HS-5 (cell line): ENCODE data around the gene SIRPA.
"Not testable (repeated sequence)": the region's sequence is repeated elsewhere in the genome, so short reads cannot be mapped to it uniquely, and the experiment has no call there.

ENCODE experiments used
- DNase-seq: peaks from one replicate; pipeline ENCODE4 v3.0.0-alpha.2; 2012; ENCODE audit warnings: low read depth

The SIRPA gene

DNA sequence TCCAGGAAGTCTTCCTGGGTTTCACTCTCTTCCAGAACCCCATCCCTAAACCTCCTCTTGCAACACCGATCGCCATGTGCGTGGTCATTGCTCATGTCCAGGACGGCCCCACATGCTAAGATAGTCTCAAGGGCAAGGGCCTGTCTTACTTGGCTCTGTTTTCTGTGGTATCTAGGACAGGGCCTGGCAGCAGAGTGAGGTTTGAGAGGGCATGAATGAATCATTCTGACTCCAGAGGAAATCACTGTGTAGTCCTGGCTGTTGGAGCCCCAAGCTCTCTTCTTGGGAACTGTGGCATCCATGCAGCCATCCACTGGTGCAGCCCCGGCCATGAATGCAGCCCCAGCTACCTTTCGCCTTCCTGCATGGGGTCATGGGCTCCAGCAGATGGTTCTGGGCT lies 12.4 kb downstream of the SIRPA start:
- no peak for DNase-seq

DNA sequence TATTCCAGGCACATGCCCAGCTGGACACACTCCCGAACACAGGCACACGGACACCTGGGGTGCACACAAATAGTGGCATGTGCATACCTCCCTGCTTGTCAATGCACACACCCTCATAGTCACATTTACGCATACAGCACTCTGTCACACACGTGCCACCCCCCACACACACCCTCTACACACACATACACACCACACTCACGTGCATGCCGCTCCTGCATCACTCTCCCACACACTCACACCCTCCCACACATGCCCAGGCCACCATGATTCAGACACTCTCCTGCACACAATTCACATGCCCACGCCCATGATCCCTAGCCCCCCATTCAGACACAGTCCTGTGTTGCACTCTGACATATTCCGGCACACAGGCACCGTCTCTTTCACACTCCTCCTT lies 13.0 kb downstream of the SIRPA start:
- DNase-seq: no peak

DNA sequence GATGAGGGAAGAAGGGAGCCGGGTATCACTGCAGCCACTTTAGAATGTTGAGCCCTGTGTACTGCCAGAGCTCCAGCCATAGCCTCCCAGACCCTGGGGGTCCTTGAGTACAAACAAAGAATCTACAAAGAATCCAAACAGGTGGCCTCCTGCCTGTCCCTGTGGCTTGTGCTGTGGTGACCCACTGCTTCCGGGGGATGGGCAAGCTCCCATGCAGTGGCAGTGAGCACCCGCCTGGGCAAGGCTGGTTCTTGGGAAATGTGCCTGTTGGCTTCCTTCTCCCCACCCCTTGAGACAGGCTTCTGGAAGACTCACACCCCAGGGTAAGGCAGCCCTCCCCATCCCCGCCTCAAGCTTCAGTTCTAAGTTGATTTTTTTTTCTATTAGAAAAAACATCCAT lies 13.9 kb downstream of the SIRPA start:
- DNase-seq: no peak

DNA sequence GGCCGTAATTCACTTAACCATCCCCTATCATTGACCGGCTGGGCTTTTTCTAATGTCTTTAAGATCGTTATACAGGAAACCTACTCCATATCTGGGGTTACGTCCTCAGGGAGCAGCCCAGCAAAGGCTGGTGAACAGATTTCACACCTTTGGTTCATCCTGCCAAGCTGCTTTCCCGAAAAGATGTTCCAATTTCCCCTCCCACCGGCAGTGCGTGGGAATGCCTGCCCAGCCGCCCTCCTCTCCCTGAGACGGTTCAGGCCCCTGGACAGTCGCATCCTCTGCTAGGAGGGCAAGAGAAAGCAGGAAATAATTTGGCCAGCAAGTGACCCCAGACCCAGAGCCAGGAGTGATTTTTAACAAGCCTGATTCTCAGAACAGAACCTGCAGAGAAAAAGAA lies 16.3 kb downstream of the SIRPA start:
- no peak for DNase-seq

DNA sequence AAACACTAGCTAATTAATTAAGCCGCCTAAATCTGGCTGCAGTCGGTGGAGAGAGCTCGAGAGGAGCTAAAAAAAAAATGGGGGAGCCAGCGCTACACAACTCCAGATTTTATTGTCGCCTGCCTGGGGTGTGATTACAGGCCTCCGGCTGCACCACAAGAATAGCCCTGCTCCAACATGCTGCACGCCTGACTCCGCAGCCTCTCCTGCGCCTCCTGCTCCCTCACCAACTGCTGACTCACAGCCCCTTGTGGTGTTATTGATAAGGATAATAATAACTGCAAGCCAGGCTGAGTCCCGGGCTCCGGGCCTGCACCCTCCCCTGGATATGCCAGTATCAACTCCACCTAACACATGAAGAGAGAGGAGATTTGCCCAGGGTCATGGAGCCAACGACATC lies 16.8 kb downstream of the SIRPA start:
- DNase-seq: no peak

DNA sequence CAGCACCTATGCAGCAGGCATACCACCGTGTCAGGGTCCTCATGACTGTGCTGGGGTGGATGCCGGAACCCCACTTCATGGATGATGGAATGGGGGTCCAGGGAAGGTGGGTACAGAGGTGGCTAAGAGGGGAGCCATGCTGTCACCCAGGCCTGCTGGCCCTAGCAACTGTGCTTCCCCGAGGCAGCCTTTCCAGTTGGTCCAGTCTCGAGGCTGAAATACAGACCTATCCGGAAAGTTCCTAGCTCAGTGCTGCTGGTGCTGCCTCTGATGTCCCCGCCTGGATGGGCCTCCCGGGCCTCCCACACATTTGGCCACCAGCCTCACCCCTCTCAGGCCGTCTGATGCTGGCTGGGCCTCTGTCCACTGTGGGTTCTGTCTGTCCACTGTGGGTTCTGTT lies 17.4 kb downstream of the SIRPA start:
- DNase-seq: no peak

DNA sequence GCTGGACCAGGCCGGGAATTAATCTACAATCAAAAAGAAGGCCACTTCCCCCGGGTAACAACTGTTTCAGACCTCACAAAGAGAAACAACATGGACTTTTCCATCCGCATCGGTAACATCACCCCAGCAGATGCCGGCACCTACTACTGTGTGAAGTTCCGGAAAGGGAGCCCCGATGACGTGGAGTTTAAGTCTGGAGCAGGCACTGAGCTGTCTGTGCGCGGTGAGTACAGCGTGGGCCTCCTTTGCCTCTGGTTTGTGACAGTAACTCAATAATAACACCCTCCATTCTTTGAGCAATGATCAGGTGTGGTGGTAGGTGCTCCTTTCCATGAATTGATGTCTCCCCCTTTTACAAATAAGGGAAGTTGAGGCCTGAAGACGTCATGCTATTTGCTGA lies 20.0 kb downstream of the SIRPA start:
- DNase-seq: not testable (repeated sequence)

DNA sequence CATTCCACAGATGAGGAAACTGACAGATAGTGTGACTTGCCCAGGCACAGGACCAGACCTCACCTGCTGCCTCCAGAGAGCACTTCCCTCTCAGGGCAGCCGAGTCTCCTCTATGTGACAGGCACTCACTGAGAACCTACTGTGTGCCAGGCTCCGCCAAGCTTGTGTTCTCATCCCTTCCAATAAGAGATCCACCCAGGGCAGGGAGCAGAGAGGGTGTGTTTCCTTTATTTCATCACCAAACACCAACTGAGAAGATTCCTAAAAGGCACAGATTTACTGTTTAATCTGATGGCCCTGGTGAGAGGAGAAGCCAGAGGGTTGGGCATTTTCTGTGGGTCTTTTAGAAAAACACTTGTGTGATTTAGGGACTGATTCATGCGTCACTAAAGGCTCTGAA lies 20.5 kb downstream of the SIRPA start:
- no peak for DNase-seq

DNA sequence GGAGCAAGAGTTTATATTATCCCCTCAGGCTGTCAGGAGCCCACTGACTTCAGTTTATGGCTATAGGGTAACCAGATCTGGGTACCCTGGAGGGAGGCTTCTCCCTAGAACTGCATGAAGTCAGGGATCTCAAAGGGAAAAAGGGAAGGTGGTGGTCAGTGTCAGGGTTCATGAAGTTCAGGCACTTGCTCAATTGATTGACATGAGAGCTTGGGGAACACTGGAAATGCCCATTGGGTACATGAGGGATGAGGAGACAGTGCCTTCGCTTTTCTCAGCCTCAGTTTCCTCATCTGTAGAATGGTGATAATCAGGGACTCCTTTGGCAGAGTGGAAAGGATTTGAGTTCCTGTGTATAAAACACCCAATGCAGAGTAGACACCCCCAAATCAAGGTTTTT lies 22.6 kb downstream of the SIRPA start:
- no peak for DNase-seq

DNA sequence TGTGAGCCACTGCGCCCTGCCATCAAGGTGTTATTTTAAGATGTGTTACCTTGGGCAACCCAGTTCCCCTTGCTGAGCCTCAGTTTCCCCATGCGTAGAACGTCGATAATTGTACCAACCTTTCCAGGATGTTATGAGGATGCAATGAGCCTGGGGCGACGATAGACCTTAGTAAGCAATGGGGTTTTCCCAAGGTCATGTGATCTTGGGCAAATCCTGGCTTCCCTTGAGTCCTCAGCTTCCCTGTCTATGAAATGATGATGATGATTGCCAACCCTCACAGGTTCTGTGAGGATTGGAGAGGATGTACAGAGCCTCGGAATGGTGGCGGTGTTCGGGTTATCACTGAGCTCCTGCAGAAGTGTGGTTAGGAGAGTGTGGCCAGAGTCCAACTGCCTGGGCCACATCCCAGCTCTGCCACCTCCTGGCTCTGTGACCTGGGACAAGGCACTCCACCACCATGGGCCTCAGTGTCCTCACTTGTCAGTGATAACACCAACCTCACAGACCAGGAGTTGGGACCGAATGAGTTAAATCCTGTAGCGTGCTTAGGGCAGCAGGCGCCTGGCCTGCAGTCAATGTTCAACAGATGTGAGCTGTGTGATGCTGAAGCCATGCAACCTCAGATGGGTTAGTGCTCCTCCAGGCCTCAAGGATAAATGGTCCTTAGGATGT lies 23.4 kb downstream of the SIRPA start:
- DNase-seq: no peak

DNA sequence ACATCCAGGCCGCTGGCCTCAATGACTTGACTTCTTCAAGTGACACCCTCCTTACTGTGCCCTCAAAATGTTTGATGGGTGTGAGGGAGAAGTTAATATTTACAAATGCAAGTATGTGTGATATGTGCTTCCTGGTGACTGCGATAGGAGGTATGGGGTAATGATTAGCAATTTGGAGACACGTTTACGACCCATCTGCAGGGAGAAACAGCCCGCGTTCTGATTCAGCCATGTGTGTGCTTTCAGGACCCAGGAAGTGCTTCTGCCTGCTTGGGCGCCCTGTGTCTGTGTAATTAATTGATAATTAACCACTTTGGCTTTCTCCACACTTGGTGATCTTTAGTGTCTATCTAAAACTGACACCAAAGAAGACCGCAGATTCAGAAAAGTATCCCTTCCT lies 25.0 kb downstream of the SIRPA start:
- DNase-seq: no peak

DNA sequence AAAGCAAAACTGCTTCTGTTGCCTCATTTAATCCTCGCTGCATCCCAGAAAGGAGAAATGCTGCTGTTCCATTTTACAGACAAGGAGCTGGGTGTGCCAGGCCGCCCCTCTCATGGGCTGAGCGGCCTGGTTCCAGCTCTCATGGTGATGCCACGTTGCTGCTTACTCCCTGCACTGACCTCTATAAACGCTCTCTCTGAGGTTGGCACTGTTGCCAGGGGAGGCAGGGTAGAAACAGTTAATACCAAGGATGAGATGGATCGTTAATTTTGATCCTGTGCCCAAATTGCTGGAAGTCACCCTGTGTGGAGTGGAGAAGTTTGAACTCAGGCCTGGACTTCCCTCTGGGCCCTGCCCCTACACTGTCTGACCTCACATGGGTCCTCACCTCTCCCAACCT lies 25.6 kb downstream of the SIRPA start:
- no peak for DNase-seq

DNA sequence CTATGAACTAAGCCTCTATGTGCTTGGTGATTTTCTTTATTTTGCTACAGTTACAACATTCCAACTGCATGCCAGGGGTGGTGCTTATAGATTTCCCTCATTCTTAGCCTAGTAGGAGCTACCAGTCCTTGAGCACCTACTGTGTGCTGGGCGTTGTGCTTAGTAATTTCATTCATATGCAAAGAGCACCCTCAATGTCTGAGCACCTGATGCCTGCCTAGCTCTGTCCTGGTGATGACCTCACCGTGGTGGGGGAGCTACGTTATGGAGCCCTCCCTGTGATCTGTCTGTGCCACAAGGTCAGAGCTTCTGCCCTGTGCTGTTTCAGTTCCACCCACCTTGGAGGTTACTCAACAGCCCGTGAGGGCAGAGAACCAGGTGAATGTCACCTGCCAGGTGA lies 26.8 kb downstream of the SIRPA start:
- DNase-seq: not testable (repeated sequence)

DNA sequence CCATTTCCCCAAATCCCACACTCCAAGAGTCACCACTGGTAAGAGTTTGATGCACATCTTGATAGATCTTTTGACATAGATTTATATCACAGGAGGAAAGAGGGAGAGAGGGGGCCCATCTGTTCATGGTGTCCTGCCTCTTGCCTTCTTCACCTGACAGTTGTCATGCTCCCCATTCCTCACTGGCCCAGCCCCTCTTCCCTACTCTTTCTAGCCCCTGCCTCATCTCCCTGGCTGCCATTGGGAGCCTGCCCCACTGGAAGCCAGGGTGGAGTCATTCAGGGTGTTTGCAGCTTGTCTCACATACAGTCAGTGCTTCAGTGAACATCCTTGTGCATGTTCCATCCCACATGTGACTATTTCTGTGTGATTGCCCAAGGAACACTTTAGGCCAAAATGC lies 27.6 kb downstream of the SIRPA start:
- no peak for DNase-seq

DNA sequence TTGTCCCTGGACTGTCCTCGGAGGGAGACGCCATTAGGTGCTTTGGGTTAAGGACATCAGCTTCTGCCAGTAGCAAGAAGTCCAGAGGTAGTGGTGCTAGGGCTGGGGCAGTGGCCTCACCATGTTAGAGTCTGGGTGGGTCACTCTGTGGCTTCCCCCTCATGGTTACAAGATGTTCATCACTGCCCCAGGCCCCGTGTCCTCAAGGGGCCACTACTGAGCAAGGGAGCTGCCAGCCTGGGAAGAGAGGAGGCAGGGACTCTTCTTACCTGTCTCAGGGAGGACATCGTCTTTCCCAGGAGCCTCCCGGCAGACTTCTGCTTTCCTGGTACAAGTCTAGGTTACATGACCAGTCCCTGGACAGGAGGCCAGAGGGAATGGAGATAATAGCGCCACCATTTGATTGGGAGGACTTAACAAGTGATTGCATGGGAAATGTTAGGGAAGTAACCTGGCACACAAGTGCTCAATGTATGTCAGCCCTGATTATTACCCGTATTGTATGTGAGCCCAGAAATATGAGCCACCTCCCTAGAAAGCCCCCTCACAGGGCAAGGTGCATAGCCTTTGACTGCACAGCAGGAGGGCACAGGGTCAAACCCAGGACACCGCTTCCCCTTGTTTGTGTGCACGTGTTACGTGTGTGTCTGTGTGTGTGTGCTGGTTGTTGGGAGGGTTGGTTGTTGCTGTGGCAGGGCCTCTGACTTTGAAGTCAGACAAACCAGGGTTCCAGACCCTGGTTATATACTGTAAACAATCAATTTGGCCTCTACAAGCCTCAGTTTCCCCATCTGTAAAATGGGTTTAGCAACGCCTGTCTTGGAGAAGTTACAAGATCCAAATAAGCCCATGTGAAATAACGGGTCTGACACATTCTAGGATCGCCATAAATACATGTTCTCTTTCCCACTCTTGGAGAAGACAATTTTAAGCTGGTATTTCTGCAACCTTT lies 30.0 kb downstream of the SIRPA start:
- no peak for DNase-seq

DNA sequence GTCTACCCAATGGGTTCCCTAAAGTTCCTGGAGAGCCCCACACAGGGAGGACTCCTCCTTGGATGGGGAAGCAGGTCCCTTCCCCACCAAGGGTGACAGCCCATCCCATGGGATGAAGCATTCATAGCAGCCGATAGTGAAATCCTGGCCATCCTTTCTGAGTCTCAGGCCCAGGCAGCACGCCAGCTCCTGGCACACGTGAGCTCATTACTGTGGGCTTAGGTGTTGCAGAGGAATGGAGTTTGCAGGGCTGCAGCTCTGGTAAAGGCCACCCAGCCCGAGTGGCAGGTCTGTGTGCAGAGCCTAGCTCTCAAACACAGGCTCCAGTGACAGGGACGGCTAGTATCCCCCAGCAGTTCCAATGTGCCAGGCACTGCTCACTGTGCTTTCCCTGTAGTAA lies 31.0 kb downstream of the SIRPA start:
- DNase-seq: no peak

DNA sequence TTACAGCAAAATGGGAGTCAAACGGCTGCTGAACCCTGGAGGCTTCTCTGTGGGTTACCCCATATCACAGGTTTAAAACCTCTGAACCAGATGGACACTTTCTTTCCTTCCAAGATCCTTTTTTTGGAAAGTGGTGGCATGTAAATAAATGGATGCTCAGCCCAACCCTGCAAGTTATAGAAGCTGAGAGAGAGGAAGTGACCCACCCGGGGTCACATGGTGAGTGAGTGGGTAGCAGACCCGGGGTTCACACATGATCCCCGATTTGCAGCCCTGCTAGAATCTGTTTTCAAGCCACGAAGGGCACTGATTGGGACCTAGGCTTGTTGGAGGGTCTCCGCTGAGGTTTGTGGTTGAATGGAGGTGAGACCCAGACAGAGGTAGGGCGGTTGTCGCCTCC lies 32.0 kb downstream of the SIRPA start:
- no peak for DNase-seq

DNA sequence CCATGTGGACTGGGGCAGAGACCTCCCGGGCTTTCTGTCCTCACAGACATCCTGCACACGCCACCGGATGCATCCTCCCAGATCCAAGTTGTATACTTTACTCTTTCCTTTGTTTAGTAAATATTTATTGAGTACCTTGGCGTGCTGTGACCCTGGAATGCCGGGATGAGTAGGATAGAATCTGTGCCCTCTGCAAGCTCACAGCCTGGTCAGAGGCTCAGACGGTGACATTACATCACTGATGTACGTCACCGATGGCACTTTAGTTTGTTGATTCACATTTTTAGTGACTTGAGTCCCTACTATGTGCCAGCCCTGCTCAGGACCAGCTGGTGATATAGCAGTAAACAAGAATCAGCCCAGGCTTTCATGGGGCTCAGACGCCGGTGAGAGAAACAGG lies 32.9 kb downstream of the SIRPA start:
- no peak for DNase-seq

DNA sequence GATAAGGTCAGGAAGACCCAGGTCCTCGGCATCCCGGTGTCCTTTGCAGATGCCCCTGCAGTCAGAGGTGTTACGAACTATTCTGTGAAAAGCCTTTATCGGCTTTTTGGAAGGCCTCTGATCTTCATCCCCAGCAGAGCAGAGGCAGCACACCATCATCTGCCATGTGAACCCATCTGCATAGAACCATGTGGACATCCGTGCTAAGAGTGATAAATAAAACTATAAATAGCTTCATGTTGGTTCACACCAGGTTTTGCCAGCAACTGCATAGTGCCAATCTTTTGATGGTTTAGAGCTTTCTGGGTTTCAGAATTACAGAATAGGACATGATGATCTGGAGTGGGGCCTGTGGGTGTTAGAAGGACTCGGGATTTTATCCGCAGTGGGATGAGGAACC lies 33.6 kb downstream of the SIRPA start:
- no peak for DNase-seq

DNA sequence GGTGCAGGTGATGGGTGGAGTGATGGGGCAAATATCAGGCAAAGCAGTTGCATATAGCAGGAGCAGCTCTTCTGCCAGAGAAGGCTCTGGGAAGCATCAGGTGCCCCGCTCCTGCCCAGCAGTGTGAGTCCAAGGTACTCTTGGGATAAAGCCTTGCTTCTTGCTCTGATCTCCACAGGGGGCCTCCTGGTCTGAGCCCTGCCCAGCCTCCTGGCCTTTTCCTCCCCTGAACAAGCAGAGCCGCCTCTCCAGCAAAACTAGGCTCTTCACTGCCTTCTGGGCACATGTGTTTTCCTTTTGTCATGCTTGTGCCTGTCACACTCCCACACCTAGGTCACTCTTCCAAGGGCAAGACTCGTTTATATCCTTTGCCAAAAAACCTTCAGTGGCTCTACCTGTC lies 34.3 kb downstream of the SIRPA start:
- DNase-seq: no peak

DNA sequence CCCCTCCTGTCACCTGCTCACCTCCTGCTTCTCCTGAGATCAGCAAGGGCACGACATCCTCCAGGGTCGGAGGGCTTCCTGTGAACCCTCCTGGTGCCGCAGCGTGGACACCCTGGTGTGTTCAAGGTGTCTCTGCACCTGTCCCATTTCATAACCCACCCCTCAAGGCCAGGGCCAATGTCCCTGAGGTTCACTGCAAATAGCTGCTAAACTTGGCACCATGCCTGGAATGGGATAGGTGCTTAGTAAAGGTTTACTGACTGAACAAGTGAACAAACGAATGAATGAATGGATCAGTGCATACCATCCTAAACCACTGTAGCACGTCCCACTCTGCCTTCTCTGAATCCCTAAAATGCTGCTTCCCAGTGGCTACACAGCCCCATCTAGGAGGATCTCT lies 35.0 kb downstream of the SIRPA start:
- no peak for DNase-seq

DNA sequence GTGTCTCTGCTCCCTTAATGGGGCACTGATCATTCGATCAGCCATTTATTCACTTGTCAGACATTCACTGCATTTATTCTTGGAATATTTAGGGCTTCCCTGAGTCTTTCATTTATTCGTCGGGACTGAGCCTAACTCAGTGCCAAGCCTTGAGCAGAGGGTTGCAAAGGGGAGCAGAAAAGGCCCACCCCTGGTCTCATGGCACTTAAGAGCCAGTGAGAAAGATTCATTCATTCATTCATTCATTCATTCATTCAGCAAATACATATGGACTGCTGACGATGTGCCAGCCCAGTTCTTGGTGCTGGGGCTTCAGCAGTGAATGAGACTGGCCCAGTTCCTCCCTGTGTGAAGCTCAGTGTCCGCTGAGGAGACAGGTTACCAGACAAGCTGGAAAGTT lies 36.6 kb downstream of the SIRPA start:
- no peak for DNase-seq

DNA sequence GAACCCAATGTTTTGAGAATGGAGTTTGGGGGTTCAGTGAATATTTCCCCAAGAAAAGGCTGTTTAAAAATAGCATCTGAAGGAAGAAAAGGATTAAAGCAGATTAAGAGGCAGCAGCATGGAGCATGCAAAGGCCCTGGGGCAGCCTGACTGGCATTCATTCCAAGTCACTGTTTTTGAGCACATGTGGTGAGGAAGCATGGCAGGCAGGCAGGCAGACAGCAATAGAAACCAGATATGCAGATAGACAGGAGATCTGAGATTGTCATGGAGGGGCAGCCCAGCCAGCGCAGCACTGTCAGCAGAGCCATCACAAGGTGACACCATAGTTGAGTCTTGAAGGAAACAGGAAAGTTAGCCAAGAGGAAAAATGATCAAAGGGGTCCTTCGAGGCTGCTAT lies 37.8 kb downstream of the SIRPA start:
- no peak for DNase-seq

DNA sequence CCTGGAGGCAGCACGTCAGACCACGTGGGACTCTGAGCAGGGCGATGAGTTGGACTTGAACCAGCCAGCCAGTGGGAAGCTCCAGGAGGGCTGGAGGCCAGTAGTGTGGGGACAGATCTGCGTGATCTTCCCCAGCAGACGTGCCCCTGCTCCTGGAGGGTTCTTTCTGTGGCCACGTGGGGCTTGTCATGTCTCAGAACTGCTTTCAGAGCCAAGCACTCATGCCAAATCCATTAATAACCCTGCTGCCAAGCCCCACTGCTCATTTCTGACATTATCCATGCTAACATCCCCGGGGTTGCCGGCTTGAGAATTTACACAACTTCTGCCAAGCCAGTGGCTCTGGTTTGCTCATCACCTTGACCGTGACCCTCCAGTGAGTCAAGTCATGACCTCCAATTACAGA lies 38.3 kb downstream of the SIRPA start:
- DNase-seq: no peak
